K562 (cell line): ENCODE data around the gene NUTF2. TPM values are rescaled to one million over a fixed set of nuclear protein-coding genes. Genes with fewer than 3 reads are reported as not detected.

ENCODE experiments used
- CAMTA2 ChIP-seq: fragments of 250-450 bp; sonication (Bioruptor Pico); conservative IDR thresholded peaks from 2 replicates; pipeline ENCODE4 v1.5.1; 2022
- EHMT2 ChIP-seq: fragments of 450-650 bp; IDR thresholded peaks from 2 replicates; pipeline ENCODE4 v1.6.1; 2018; ENCODE audit warnings: antibody characterized with exemption
- GATA2 ChIP-seq: sonication (generic); formaldehyde crosslinking; IDR thresholded peaks from 2 replicates; pipeline ENCODE4 v1.4.0; 2020; ENCODE audit warnings: mild to moderate bottlenecking, missing genetic modification reagents
- GTF2B ChIP-seq: IDR thresholded peaks from 2 replicates; pipeline ENCODE4 v1.6.1; 2011; ENCODE audit not compliant: insufficient read length; ENCODE audit errors: extremely low read depth
- HMGN3 ChIP-seq: IDR thresholded peaks from 2 replicates; pipeline ENCODE4 v1.6.1; 2011; ENCODE audit warnings: borderline replicate concordance, low read depth, mild to moderate bottlenecking, mixed read lengths, low read length; ENCODE audit not compliant: insufficient read length; ENCODE audit errors: extremely low read depth
- KAT7 ChIP-seq: sonication (generic); formaldehyde crosslinking; IDR thresholded peaks from 2 replicates; pipeline ENCODE4 v1.8.0; 2022; ENCODE audit warnings: missing genetic modification reagents, mild to moderate bottlenecking, borderline replicate concordance
- KDM5B ChIP-seq: fragments of 200-600 bp; sonication (generic); IDR thresholded peaks from 2 replicates; pipeline ENCODE4 v1.6.1; 2012; ENCODE audit warnings: low read depth, mild to moderate bottlenecking, moderate library complexity, low read length, control low read depth, inconsistent platforms; ENCODE audit not compliant: insufficient replicate concordance
- MCM2 ChIP-seq: fragments of 450-650 bp; IDR thresholded peaks from 2 replicates; pipeline ENCODE4 v1.6.1; 2017; ENCODE audit warnings: low read depth, mild to moderate bottlenecking
- MEF2D ChIP-seq: conservative IDR thresholded peaks from 2 replicates; pipeline ENCODE4 v1.6.1; 2016; ENCODE audit warnings: low read depth, missing genetic modification characterization, missing compliant biosample characterization
- NBN ChIP-seq: fragments of 450-650 bp; IDR thresholded peaks from 2 replicates; pipeline ENCODE4 v1.6.1; 2016; ENCODE audit warnings: low read depth, mild to moderate bottlenecking
- NELFE ChIP-seq: IDR thresholded peaks from 2 replicates; pipeline ENCODE4 v1.6.1; 2011; ENCODE audit warnings: mild to moderate bottlenecking; ENCODE audit not compliant: insufficient read depth, insufficient read length
- NR1H2 ChIP-seq: sonication (generic); formaldehyde crosslinking; IDR thresholded peaks from 2 replicates; pipeline ENCODE4 v1.4.0; 2020; ENCODE audit warnings: mild to moderate bottlenecking, missing genetic modification reagents
- NR2F6 ChIP-seq: fragments of 450-650 bp; formaldehyde crosslinking; IDR thresholded peaks from 2 replicates; pipeline ENCODE4 v1.4.0; 2020; ENCODE audit warnings: mild to moderate bottlenecking
- PHB2 ChIP-seq: fragments of 450-650 bp; IDR thresholded peaks from 2 replicates; pipeline ENCODE4 v1.6.1; 2017; ENCODE audit warnings: low read depth
- POLR2G ChIP-seq: fragments of 200-400 bp; formaldehyde crosslinking; IDR thresholded peaks from 2 replicates; pipeline ENCODE4 v1.6.1; 2017; ENCODE audit warnings: low read depth, mild to moderate bottlenecking, antibody characterized with exemption, low read length, moderate library complexity
- RUNX1 ChIP-seq: sonication (generic); IDR thresholded peaks from 2 replicates; pipeline ENCODE4 v1.6.1; 2016; ENCODE audit warnings: antibody characterized with exemption, low read depth
- SAFB ChIP-seq: fragments of 200-400 bp; formaldehyde crosslinking; IDR thresholded peaks from 2 replicates; pipeline ENCODE4 v1.6.1; 2017; ENCODE audit warnings: low read depth, low read length, borderline replicate concordance
- SLC30A9 ChIP-seq: fragments of 250-450 bp; sonication (Bioruptor Pico); IDR thresholded peaks from 2 replicates; pipeline ENCODE4 v1.8.0; 2022; ENCODE audit warnings: mild to moderate bottlenecking, moderate library complexity
- SRSF1 ChIP-seq: fragments of 200-400 bp; formaldehyde crosslinking; IDR thresholded peaks from 2 replicates; pipeline ENCODE4 v1.6.1; 2017; ENCODE audit warnings: mild to moderate bottlenecking, low read depth, low read length, moderate library complexity
- ZBTB7A ChIP-seq: IDR thresholded peaks from 2 replicates; pipeline ENCODE4 v1.6.1; 2011; ENCODE audit warnings: low read depth, mild to moderate bottlenecking, low read length, moderate library complexity, borderline replicate concordance; ENCODE audit not compliant: control insufficient read depth
- ZNF395 ChIP-seq: fragments of 200-800 bp; sonication (Bioruptor generic); IDR thresholded peaks from 2 replicates; pipeline ENCODE4 v1.6.1; 2017; ENCODE audit warnings: missing genetic modification characterization, missing compliant biosample characterization
- ZNF77 ChIP-seq: fragments of 250-450 bp; sonication (Bioruptor Pico); IDR thresholded peaks from 2 replicates; pipeline ENCODE4 v1.5.0; 2020
- polyA plus RNA-seq, 8 experiments: library from polyadenylated mRNA; depleted of rRNA in 4 of 8; stranded (reverse) in 5 of 8; unstranded in 3 of 8; fragments of >200 nt; fragmentation: Nextera tagmentation in 2 of 8; fragmentation: Illumina TruSeq in 1 of 8; extraction: Ambion mirVana in 2 of 8; extraction: Trizol in 1 of 8; gene quantifications; 2 replicates each; pipeline versions ENCODE4 v1.2.1 to v1.2.3, GENCODE V29; 2011 to 2014; ENCODE audit warnings: inconsistent platforms in 1 of 8, missing spikeins in 1 of 8
- total RNA-seq, 7 experiments: library from RNA; depleted of rRNA in 6 of 7; stranded (reverse); fragments of >200 nt in 6 of 7; fragmentation: Illumina TruSeq in 2 of 7; extraction: Trizol in 2 of 7; gene quantifications; 2 replicates each; pipeline versions ENCODE4 v1.2.1 to v1.2.3, GENCODE V29; 2011 to 2021; ENCODE audit warnings: low replicate concordance in 1 of 7
- TF ChIP-seq, protein P1 (sequence below): fragments of 250-450 bp; sonication (Bioruptor Pico); IDR thresholded peaks from 2 replicates; pipeline ENCODE4 v1.5.0; 2021; ENCODE audit warnings: mild to moderate bottlenecking, moderate library complexity

NUTF2 gene
- total and polyA plus RNA-seq, 9 of the 15 experiments (the other 6 are each of a cell fraction or from before 2014, with no cell fraction given) = 106 to 248 (median 147) TPM

DNA sequence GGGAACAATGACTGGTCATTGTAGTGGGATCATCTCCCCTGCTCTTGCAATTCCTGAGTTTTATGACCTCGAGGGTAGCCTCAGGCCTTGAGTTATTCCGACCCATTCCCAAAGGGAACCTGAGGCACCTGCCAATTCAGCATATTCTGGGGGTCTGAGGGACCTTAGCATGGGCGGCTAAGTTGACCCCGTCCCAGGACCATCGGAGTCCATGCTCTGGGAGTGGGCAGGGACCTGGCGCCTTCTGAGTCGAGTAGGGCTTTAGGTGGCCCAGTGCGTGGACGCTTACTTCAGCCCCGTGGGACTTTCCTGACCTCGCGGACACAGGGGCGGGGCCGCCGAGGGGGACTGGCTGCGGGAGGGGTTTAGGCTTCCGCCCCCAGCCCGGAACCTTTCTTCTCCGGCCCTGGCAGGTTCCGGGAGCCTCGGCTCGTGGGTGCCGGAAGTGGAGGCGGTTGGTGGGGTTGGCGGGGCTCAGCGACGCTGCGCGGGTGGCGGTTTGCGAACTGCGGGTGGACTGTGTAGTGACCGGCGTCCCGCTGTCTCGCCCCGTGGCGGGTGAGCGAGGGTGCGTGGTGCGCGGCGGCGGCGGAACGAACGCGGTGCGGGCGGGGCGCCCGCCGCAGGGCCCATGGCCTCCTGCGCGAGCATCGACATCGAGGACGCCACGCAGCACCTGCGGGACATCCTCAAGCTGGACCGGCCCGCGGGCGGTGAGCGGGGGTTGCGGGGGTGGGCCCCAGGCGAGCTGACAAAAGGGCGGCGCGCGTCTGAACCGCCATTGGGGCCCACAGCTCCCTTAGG lies 26.1 kb downstream of the NUTF2 start, which contains the start of gene EDC4 (continued):
- no peak for TF ChIP-seq MEF2D (tag)
- no peak for TF ChIP-seq MCM2
- TF ChIP-seq HMGN3 = peak; percentile 91
- TF ChIP-seq KDM5B = peak; percentile 83
- TF ChIP-seq POLR2G = peak; percentile 96
- peak; percentile 64; the same call in 1 of the 2 replicates for TF ChIP-seq ZNF395 (CRISPR knock-in tag)
- peak; percentile 89; the same call in 1 of the 2 replicates for TF ChIP-seq ZBTB7A
- 0 out of 2 replicates have a peak, but pooled peaks have one; percentile 39 for TF ChIP-seq NBN
- TF ChIP-seq, protein P1, sequence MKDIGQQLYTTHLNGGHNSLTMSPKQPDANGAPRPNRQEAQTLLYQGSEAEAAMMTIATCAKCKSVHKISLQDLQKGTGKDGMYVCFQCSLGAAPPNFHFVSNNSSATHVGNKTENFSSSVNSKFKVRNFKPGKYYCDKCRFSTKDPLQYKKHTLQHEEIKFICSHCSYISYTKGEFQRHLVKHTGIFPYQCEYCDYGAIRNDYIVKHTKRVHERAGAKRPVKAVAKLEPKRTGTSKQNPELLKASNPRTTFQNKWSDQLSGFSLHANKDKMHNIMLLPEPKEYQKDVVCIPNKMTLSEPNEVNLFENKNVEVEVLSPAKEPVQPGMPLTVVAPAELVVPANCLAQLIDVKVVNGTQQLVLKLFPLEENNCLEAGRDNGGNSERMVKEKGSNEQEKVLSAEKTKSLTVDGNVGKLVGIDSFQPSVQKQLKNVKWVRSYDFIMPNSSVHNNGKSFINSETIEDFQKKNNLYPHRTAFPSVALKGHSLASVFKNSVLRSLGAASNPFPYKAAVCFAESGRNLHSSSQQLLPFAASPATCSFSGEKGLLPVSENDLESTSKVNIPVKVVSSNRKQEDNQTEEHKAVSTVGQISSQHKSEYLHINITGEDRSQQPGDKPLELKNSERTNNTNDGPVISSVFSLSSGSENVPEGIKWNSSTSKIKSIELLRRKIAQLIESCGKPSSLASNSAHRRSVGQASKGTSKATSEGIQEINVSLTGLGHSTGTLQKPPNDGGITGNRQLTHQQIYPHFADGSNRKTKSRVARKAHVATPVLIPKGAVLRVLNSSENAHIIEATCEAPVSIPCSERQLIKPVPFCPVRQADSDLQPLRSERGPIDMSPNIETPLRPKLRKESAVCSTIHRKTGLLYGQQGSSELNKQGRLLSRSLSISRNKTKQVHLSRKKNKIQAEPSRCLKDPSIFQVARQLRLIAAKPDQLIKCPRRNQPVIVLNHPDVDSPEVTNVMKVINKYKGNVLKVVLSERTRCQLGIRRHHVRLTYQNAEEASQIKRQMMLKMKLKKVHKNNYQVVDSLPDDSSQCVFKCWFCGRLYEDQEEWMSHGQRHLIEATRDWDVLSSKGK (CRISPR knock-in tag) = no peak
- no peak for TF ChIP-seq CAMTA2 (CRISPR knock-in tag)
- 0 out of 2 replicates have a peak, but pooled peaks have one; percentile 40 for TF ChIP-seq NR2F6 (CRISPR knock-in tag)
- no peak for TF ChIP-seq GTF2B
- no peak for TF ChIP-seq ZNF77 (CRISPR knock-in tag)
- no peak for TF ChIP-seq NELFE
- TF ChIP-seq SLC30A9 (CRISPR knock-in tag) = no peak
- no peak for TF ChIP-seq SRSF1
- TF ChIP-seq EHMT2 = no peak
- peak; percentile 96 for TF ChIP-seq KAT7 (CRISPR knock-in tag)
- TF ChIP-seq RUNX1 = no peak
- no peak for TF ChIP-seq GATA2 (CRISPR knock-in tag)
- peak; percentile 83; the same call in 1 of the 2 replicates for TF ChIP-seq NR1H2
- TF ChIP-seq PHB2 = no peak
- peak; percentile 87 for TF ChIP-seq SAFB
